A549 (cell line): ENCODE results near the gene ZNF362. TPM values are rescaled to one million over a fixed set of nuclear protein-coding genes. Genes with fewer than 3 reads are reported as not detected.

ENCODE experiments used
- ATAC-seq, 2 experiments: fragments of 200-7000 bp in 1 of 2; fragments of >200 bp in 1 of 2; cut with Nextera tagmentation in 1 of 2; cut with Tn5 transposase in 1 of 2; 3 replicates each; pipeline versions ENCODE4 v1.8.0 to v1.9.1; 2018 to 2020; ENCODE audit warnings: mild to moderate bottlenecking in 1 of 2, moderate library complexity in 1 of 2
- CTCF ChIA-PET: fragments of 300-600 bp; sonication (Branson Sonifier 250); formaldehyde crosslinking; extraction: SDS; loops from one replicate; lab custom pipeline; 2021; ENCODE audit warnings: antibody characterized with exemption, inconsistent platforms; lab: Yijun Ruan, JAX
- POLR2A ChIA-PET: fragments of 350-600 bp; formaldehyde crosslinking; extraction: SDS; loops from one replicate; lab custom pipeline; 2021; ENCODE audit warnings: antibody characterized with exemption, inconsistent platforms; lab: Yijun Ruan, JAX
- DNase-seq, 2 experiments: peaks; one replicate each; pipeline versions ENCODE4 v3.0.0 to v3.0.0-alpha.2; 2011 to 2016; ENCODE audit warnings: low read depth in 1 of 2, low spot score in 1 of 2
- FAIRE-seq: peaks from 2 replicates; lab custom pipeline; 2011; peaks lifted over from hg19 to GRCh38; lab: Jason Lieb, UNC
- H3K27ac ChIP-seq, 2 experiments: fragments of >200 bp; sonication (Bioruptor Twin); formaldehyde crosslinking; 3 replicates each; pipeline ENCODE4 v1.5.1; 2016 to 2017
- H3K4me1 ChIP-seq: fragments of >200 bp; sonication (Bioruptor Twin); formaldehyde crosslinking; 3 replicates; pipeline ENCODE4 v1.6.1; 2016
- H3K4me2 ChIP-seq: fragments of >200 bp; sonication (Bioruptor Twin); formaldehyde crosslinking; 3 replicates; pipeline ENCODE4 v1.6.1; 2016
- H3K4me3 ChIP-seq: fragments of >200 bp; sonication (Bioruptor Twin); formaldehyde crosslinking; 3 replicates; pipeline ENCODE4 v1.5.1; 2016
- H3K9me3 ChIP-seq: fragments of >200 bp; sonication (Bioruptor Twin); formaldehyde crosslinking; 3 replicates; pipeline ENCODE4 v1.6.1; 2016
- CEBPB ChIP-seq, 2 experiments: fragments of >200 bp in 1 of 2; sonication (Bioruptor Twin) in 1 of 2; formaldehyde crosslinking in 1 of 2; IDR thresholded peaks; 2 replicates each; pipeline ENCODE4 v1.6.1; 2012 to 2016
- E2F6 ChIP-seq: IDR thresholded peaks from 2 replicates; pipeline ENCODE4 v1.6.1; 2012; ENCODE audit warnings: low read depth, borderline replicate concordance
- EHMT2 ChIP-seq: fragments of 200-600 bp; sonication (generic); IDR thresholded peaks from 2 replicates; pipeline ENCODE4 v1.6.1; 2016; ENCODE audit warnings: antibody characterized with exemption, low read depth, mild to moderate bottlenecking, moderate library complexity
- ELK1 ChIP-seq: fragments of 150-350 bp; IDR thresholded peaks from 2 replicates; pipeline ENCODE4 v1.6.1; 2014; ENCODE audit warnings: low read depth, mild to moderate bottlenecking, low read length
- EP300 ChIP-seq, 2 experiments: fragments of >200 bp; sonication (Bioruptor Twin); formaldehyde crosslinking; IDR thresholded peaks; 2 replicates in 1 of 2; 3 replicates in 1 of 2; pipeline ENCODE4 v1.6.1; 2016 to 2017
- HEYL ChIP-seq: fragments of 250-450 bp; sonication (Bioruptor Pico); IDR thresholded peaks from 2 replicates; pipeline ENCODE4 v1.8.0; 2021; ENCODE audit warnings: mild to moderate bottlenecking, moderate library complexity
- JUN ChIP-seq, 2 experiments: fragments of >200 bp; sonication (Bioruptor Twin); formaldehyde crosslinking; IDR thresholded peaks; 2 replicates in 1 of 2; 3 replicates in 1 of 2; pipeline ENCODE4 v1.6.1; 2016 to 2017
- JUNB ChIP-seq: fragments of >200 bp; sonication (Bioruptor Twin); formaldehyde crosslinking; IDR thresholded peaks from 2 replicates; pipeline ENCODE4 v1.6.1; 2016
- KDM1A ChIP-seq: fragments of 200-600 bp; sonication (generic); IDR thresholded peaks from 2 replicates; pipeline ENCODE4 v1.6.1; 2016; ENCODE audit warnings: low read depth, mild to moderate bottlenecking
- MYC ChIP-seq: IDR thresholded peaks from 2 replicates; pipeline ENCODE4 v1.6.1; 2012; ENCODE audit warnings: mild to moderate bottlenecking, inconsistent platforms, low read length, improper control_type of control experiment, borderline replicate concordance
- NFE2L2 ChIP-seq: fragments of 150-350 bp; conservative IDR thresholded peaks from 2 replicates; pipeline ENCODE4 v1.6.1; 2014; ENCODE audit warnings: low read length
- NPAS2 ChIP-seq: fragments of 250-450 bp; sonication (Bioruptor Pico); IDR thresholded peaks from 2 replicates; pipeline ENCODE4 v1.8.0; 2022; ENCODE audit warnings: mild to moderate bottlenecking, moderate library complexity, borderline replicate concordance
- NR3C1 ChIP-seq: fragments of >200 bp; sonication (Bioruptor Twin); formaldehyde crosslinking; IDR thresholded peaks from 3 replicates; pipeline ENCODE4 v1.6.1; 2017
- RAD21 ChIP-seq, 2 experiments: fragments of >200 bp in 1 of 2; sonication (Bioruptor Twin) in 1 of 2; formaldehyde crosslinking in 1 of 2; IDR thresholded peaks in 1 of 2; conservative IDR thresholded peaks in 1 of 2; 2 replicates in 1 of 2; 3 replicates in 1 of 2; pipeline ENCODE4 v1.6.1; 2012 to 2018; ENCODE audit warnings: inconsistent platforms in 1 of 2
- RCOR1 ChIP-seq: fragments of 150-350 bp; IDR thresholded peaks from 2 replicates; pipeline ENCODE4 v1.6.1; 2014; ENCODE audit warnings: antibody characterized with exemption, low read length, low read depth
- RNF2 ChIP-seq: fragments of 200-600 bp; sonication (generic); IDR thresholded peaks from 2 replicates; pipeline ENCODE4 v1.6.1; 2016; ENCODE audit warnings: low read depth, mild to moderate bottlenecking, antibody characterized with exemption, moderate library complexity, borderline replicate concordance
- SMC3 ChIP-seq: fragments of >200 bp; sonication (Bioruptor Twin); formaldehyde crosslinking; IDR thresholded peaks from 3 replicates; pipeline ENCODE4 v1.6.1; 2018; ENCODE audit warnings: inconsistent platforms
- SREBF2 ChIP-seq: fragments of 450-650 bp; IDR thresholded peaks from 2 replicates; pipeline ENCODE4 v1.6.1; 2014; ENCODE audit warnings: mild to moderate bottlenecking, moderate library complexity
- TFCP2L1 ChIP-seq: fragments of 250-450 bp; sonication (Bioruptor Pico); IDR thresholded peaks from 2 replicates; pipeline ENCODE4 v1.5.0; 2021; ENCODE audit warnings: mild to moderate bottlenecking
- TP53 ChIP-seq: fragments of 250-450 bp; sonication (Bioruptor Pico); IDR thresholded peaks from 2 replicates; pipeline ENCODE4 v1.5.0; 2021; ENCODE audit warnings: mild to moderate bottlenecking, moderate library complexity
- ZC3H11A ChIP-seq: fragments of 450-650 bp; IDR thresholded peaks from 2 replicates; pipeline ENCODE4 v1.6.1; 2014; ENCODE audit warnings: antibody characterized with exemption, mild to moderate bottlenecking
- ZFP36 ChIP-seq: fragments of 450-650 bp; IDR thresholded peaks from 2 replicates; pipeline ENCODE4 v1.6.1; 2014; ENCODE audit warnings: borderline replicate concordance; ENCODE audit not compliant: partially characterized antibody
- ZNF302 ChIP-seq: fragments of 250-450 bp; sonication (Bioruptor Pico); IDR thresholded peaks from 2 replicates; pipeline ENCODE4 v1.9.0; 2021; ENCODE audit warnings: inconsistent platforms, mild to moderate bottlenecking, moderate library complexity
- WGBS: methylation state at CpG from one replicate; pipeline ENCODE4 v1.1.6; 2017; ENCODE audit errors: missing lambda C conversion rate; 5-methylcytosine and 5-hydroxymethylcytosine counted together
- polyA plus RNA-seq, 4 experiments: library from polyadenylated mRNA; depleted of rRNA in 3 of 4; stranded (reverse); fragments of >200 nt; fragmentation: RNase III in 1 of 4; extraction: RNeasy Plus Mini Kit Qiagen cat#74134 plus additional on column Dnase treatment in 1 of 4; gene quantifications; 2 replicates in 3 of 4; 3 replicates in 1 of 4; pipeline ENCODE4 v1.2.3, GENCODE V29; 2011 to 2017

Gene ZNF362
- polyA plus RNA-seq, 2 of the 4 experiments (the other 2 are of a cell fraction) = 4.8 to 7.9 TPM

- Histone ChIP-seq H3K4me1 (0 out of 3 replicates have a peak, but pooled peaks cover 5% of the 10 kb centered on the region), H3K4me3 (no peak overlapping the region), H3K4me2 (no peak overlapping the region), H3K9me3 (no peaks in the 10 kb centered on the region), H3K27ac (no peak overlapping the region)
- WGBS = 48% methylated on average over 5 of the region's 5 CpGs
- no peak for TF ChIP-seq ZNF302 (CRISPR knock-in tag)
- TF ChIP-seq KDM1A = peak; percentile 22; the same call in 1 of the 2 replicates
- POLR2A ChIA-PET = no interaction called here
- FAIRE-seq (no peak), ATAC-seq (no peak), DNase-seq (no peak)
- CTCF ChIA-PET = interaction anchor here (1.4 kb wide), 1 partner anchor 45 kb away, joined by 4 read pairs; no protein-coding TSS in a partner anchor
These were observed 6.1 kb upstream of the ZNF362 start for GRCh38 chr1:33250217-33250616.

- Histone ChIP-seq H3K4me1 (0 out of 3 replicates have a peak, but pooled peaks cover 5% of the 10 kb centered on the region), H3K9me3 (no peaks in the 10 kb centered on the region), H3K27ac (no peak overlapping the region), H3K4me2 (no peak overlapping the region), H3K4me3 (no peak overlapping the region)
- DNase-seq (no peak), ATAC-seq (no peak), FAIRE-seq (no peak)
- POLR2A ChIA-PET = no interaction called here
- TF ChIP-seq EHMT2 (no peak), JUNB (no peak), EP300 (IDR thresholded peaks at IDR 0.05) (no peak), HEYL (CRISPR knock-in tag) (no peak)
- WGBS = 36% methylated on average over 3 of the region's 3 CpGs
- CTCF ChIA-PET = interaction anchor here (1.4 kb wide), 1 partner anchor 45 kb away, joined by 4 read pairs; no protein-coding TSS in a partner anchor
These were observed 5.6 kb upstream of the ZNF362 start for GRCh38 chr1:33250724-33251123.

GRCh38 chr1:33254491-33254890 lies 1.8 kb upstream of the ZNF362 start:
- H3K4me2 ChIP-seq = no peak overlapping the region
- H3K27ac ChIP-seq = no peak overlapping the region
- no peak for TF ChIP-seq ZC3H11A
- TF ChIP-seq ZFP36 = no peak
- no peak for TF ChIP-seq RNF2
- no peak for TF ChIP-seq RCOR1
- TF ChIP-seq TP53 (CRISPR knock-in tag) = no peak
- no peak for TF ChIP-seq TFCP2L1 (CRISPR knock-in tag)
- TF ChIP-seq ELK1 = no peak
- no peak for TF ChIP-seq E2F6
- no peak for TF ChIP-seq NFE2L2
- TF ChIP-seq SREBF2 = no peak
- no peak for TF ChIP-seq NR3C1
- TF ChIP-seq RAD21 (conservative IDR thresholded peaks at IDR 0.05 in 1 of 2, IDR thresholded peaks at IDR 0.05 in 1 of 2) = no peak
- TF ChIP-seq JUN (IDR thresholded peaks at IDR 0.05) = no peak
- TF ChIP-seq MYC = no peak
- no peak for TF ChIP-seq SMC3
- TF ChIP-seq CEBPB (IDR thresholded peaks at IDR 0.05) = no peak
- no peak for TF ChIP-seq EHMT2
- no peak for TF ChIP-seq NPAS2 (CRISPR knock-in tag)
- TF ChIP-seq, all 56 proteins: peak for 0
- WGBS = 96% methylated on average over 3 of the region's 3 CpGs
- H3K4me1 ChIP-seq = peaks cover 21% of the 10 kb centered on the region
- H3K4me3 ChIP-seq = no peak overlapping the region
- DNase-seq (no peak), ATAC-seq (no peak), FAIRE-seq (no peak)
- POLR2A ChIA-PET = interaction anchor here (1.0 kb wide), 1 partner anchor 11 kb away, joined by 3 read pairs; no protein-coding TSS in a partner anchor
- H3K9me3 ChIP-seq = no peaks in the 10 kb centered on the region
- CTCF ChIA-PET = interaction anchor here (0.6 kb wide), 1 partner anchor 853 kb away, joined by 5 read pairs; no protein-coding TSS in a partner anchor
